ENCODE results near the gene ADAMTS16.

GRCh38 chr5:5331848-5332247 is 191.7 kb downstream of the ADAMTS16 start:
- TF ChIP-seq EZH2 (IDR thresholded peaks at IDR 0.05) = no peak
- TF ChIP-seq POLR2AphosphoS5 (IDR thresholded peaks at IDR 0.05; ENCODE audit: borderline replicate concordance, low read depth, low read length) = no peak
